Activated naive CD4-positive, alpha-beta T cell (primary cell): ENCODE results near the gene KCNJ3.

Source experiments
- DNase-seq, 4 experiments: peaks; one replicate each; lab custom pipeline; 2025; lab: John Stamatoyannopoulos, UW

The KCNJ3 gene

GRCh38 chr2:154707994-154708575, 9.6 kb downstream of the KCNJ3 start:
- no peak for DNase-seq

- DNase-seq = no peak
Observed at GRCh38 chr2:154709215-154709614, 10.7 kb downstream of the KCNJ3 start.

- DNase-seq = no peak
Observed at GRCh38 chr2:154710078-154710477, 11.6 kb downstream of the KCNJ3 start.

- DNase-seq = no peak
Observed at GRCh38 chr2:154710685-154711084, 12.2 kb downstream of the KCNJ3 start.

GRCh38 chr2:154713675-154714074, 15.2 kb downstream of the KCNJ3 start:
- DNase-seq = no peak

GRCh38 chr2:154720651-154721050, 22.2 kb downstream of the KCNJ3 start:
- DNase-seq = no peak

- DNase-seq = no peak
Observed at GRCh38 chr2:154724194-154724797, 25.8 kb downstream of the KCNJ3 start.

GRCh38 chr2:154740361-154740760, 41.9 kb downstream of the KCNJ3 start:
- no peak for DNase-seq

GRCh38 chr2:154758871-154759270, 60.4 kb downstream of the KCNJ3 start:
- no peak for DNase-seq

GRCh38 chr2:154762638-154763037, 64.1 kb downstream of the KCNJ3 start:
- no peak for DNase-seq

GRCh38 chr2:154771664-154772284, 73.3 kb downstream of the KCNJ3 start:
- DNase-seq = no peak

GRCh38 chr2:154776825-154777224, 78.3 kb downstream of the KCNJ3 start:
- no peak for DNase-seq

GRCh38 chr2:154794406-154794805, 95.9 kb downstream of the KCNJ3 start:
- DNase-seq = no peak

- no peak for DNase-seq
Observed at GRCh38 chr2:154795651-154796050, 97.2 kb downstream of the KCNJ3 start.

GRCh38 chr2:154804451-154804850, 106.0 kb downstream of the KCNJ3 start:
- no peak for DNase-seq

GRCh38 chr2:154813636-154814035, 115.1 kb downstream of the KCNJ3 start:
- DNase-seq = no peak

- no peak for DNase-seq
Observed at GRCh38 chr2:154814856-154815255, 116.4 kb downstream of the KCNJ3 start.

GRCh38 chr2:154825358-154825757, 126.9 kb downstream of the KCNJ3 start:
- DNase-seq = no peak

- no peak for DNase-seq
Observed at GRCh38 chr2:154826827-154827226, 128.3 kb downstream of the KCNJ3 start.

- no peak for DNase-seq
Observed at GRCh38 chr2:154827286-154827685, 128.8 kb downstream of the KCNJ3 start.

- no peak for DNase-seq
Observed at GRCh38 chr2:154832711-154833110, 134.2 kb downstream of the KCNJ3 start.

GRCh38 chr2:154836632-154837031, 138.1 kb downstream of the KCNJ3 start:
- DNase-seq = no peak

- no peak for DNase-seq
Observed at GRCh38 chr2:154837035-154837434, 138.5 kb downstream of the KCNJ3 start.

GRCh38 chr2:154844513-154844912, 146.0 kb downstream of the KCNJ3 start:
- no peak for DNase-seq
